SK-N-MC (cell line): ENCODE results near the gene CST5.

Experiments
- EZH2 ChIP-seq: fragments of 200-600 bp; sonication (generic); IDR thresholded peaks from one replicate; pipeline ENCODE4 v1.6.1; 2017; ENCODE audit warnings: antibody characterized with exemption
- FOXP2 ChIP-seq: optimal IDR thresholded peaks from 2 replicates; pipeline ENCODE3; 2011; ENCODE audit warnings: mild to moderate bottlenecking, moderate library complexity; ENCODE audit not compliant: insufficient read depth; ENCODE audit errors: extremely low read length, control extremely low read depth
- POLR2AphosphoS5 ChIP-seq: IDR thresholded peaks from 2 replicates; pipeline ENCODE4 v1.6.1; 2012; ENCODE audit warnings: mild to moderate bottlenecking, low read depth, low read length, borderline replicate concordance

GRCh38 chr20:23856226-23856625 lies 23.3 kb downstream of the CST5 start:
- TF ChIP-seq POLR2AphosphoS5 = no peak
- no peak for TF ChIP-seq EZH2
- no peak for TF ChIP-seq FOXP2
